ENCODE results near the gene TAS1R2.

GRCh38 chr1:18898567-18898966 lies 39.1 kb upstream of the TAS1R2 start:
- TF ChIP-seq CTCF (IDR thresholded peaks at IDR 0.05) = no peak
- TF ChIP-seq POLR2A (IDR thresholded peaks at IDR 0.05) = no peak
